Measurements from ENCODE around the gene CFAP300. TPM values are rescaled to one million over a fixed set of nuclear protein-coding genes. Genes with fewer than 3 reads are reported as not detected.

The CFAP300 gene
- total and polyA plus RNA-seq, 2 experiments from 2014 or later = 1.5 to 2.9 TPM

GRCh38 chr11:102012946-102013345 is 34.3 kb upstream of the CFAP300 start:
- Histone ChIP-seq H3K4me2 (no peak overlapping the region), H3K27ac (no peak overlapping the region), H4K20me1 (ENCODE audit: insufficient read depth, poor library complexity, severe bottlenecking) (no peaks in the 10 kb centered on the region), H2AFZ (no peak overlapping the region), H3K79me2 (no peaks in the 10 kb centered on the region), H3K36me3 (replicated peaks; ENCODE audit: insufficient read depth, low read depth) (no peaks in the 10 kb centered on the region), H3K27me3 (no peaks in the 10 kb centered on the region), H3K4me3 (no peak overlapping the region), H3K9me3 (ENCODE audit: low read depth) (no peaks in the 10 kb centered on the region), H3K4me1 (ENCODE audit: insufficient read depth) (peaks cover 14% of the 10 kb centered on the region), H3K9me2 (replicated peaks; ENCODE audit: insufficient read depth) (no peaks in the 10 kb centered on the region)
- peak; percentile 16 for DNase-seq (ENCODE audit: low spot score)
- WGBS (ENCODE audit: low lambda C conversion rate, missing lambda C conversion rate) = 24% methylated on average over 3 of the region's 3 CpGs
- TF ChIP-seq EZH2phosphoT487 (IDR thresholded peaks at IDR 0.05; ENCODE audit: low read depth, severe bottlenecking, unreplicated experiment) (no peak), CTCF (IDR thresholded peaks at IDR 0.05; ENCODE audit: poor library complexity) (no peak), EZH2 (IDR thresholded peaks at IDR 0.05; ENCODE audit: borderline replicate concordance) (no peak)

- DNase-seq (ENCODE audit: low spot score) = no peak
- Histone ChIP-seq H3K79me2 (no peaks in the 10 kb centered on the region), H3K9me2 (replicated peaks; ENCODE audit: insufficient read depth) (no peaks in the 10 kb centered on the region), H3K27me3 (no peaks in the 10 kb centered on the region), H4K20me1 (ENCODE audit: insufficient read depth, poor library complexity, severe bottlenecking) (no peaks in the 10 kb centered on the region), H3K4me2 (no peak overlapping the region), H3K4me3 (no peak overlapping the region), H2AFZ (no peak overlapping the region), H3K27ac (no peak overlapping the region), H3K9me3 (ENCODE audit: low read depth) (no peaks in the 10 kb centered on the region), H3K36me3 (replicated peaks; ENCODE audit: insufficient read depth, low read depth) (no peaks in the 10 kb centered on the region), H3K4me1 (ENCODE audit: insufficient read depth) (peaks cover 14% of the 10 kb centered on the region)
- 64% methylated on average over 5 of the region's 5 CpGs for WGBS (ENCODE audit: low lambda C conversion rate, missing lambda C conversion rate)
- TF ChIP-seq CTCF (IDR thresholded peaks at IDR 0.05; ENCODE audit: poor library complexity) = no peak
- TF ChIP-seq EZH2phosphoT487 (IDR thresholded peaks at IDR 0.05; ENCODE audit: low read depth, severe bottlenecking, unreplicated experiment) = no peak
- TF ChIP-seq EZH2 (IDR thresholded peaks at IDR 0.05; ENCODE audit: borderline replicate concordance) = no peak
Observed at GRCh38 chr11:102014756-102015155, 32.5 kb upstream of the CFAP300 start.

GRCh38 chr11:102017026-102017425 is 30.2 kb upstream of the CFAP300 start:
- Histone ChIP-seq H3K27ac (no peak overlapping the region), H3K79me2 (no peaks in the 10 kb centered on the region), H3K4me2 (no peak overlapping the region), H3K36me3 (replicated peaks; ENCODE audit: insufficient read depth, low read depth) (no peaks in the 10 kb centered on the region), H4K20me1 (ENCODE audit: insufficient read depth, poor library complexity, severe bottlenecking) (no peaks in the 10 kb centered on the region), H2AFZ (no peak overlapping the region), H3K9me2 (replicated peaks; ENCODE audit: insufficient read depth) (no peaks in the 10 kb centered on the region), H3K27me3 (no peaks in the 10 kb centered on the region), H3K9me3 (ENCODE audit: low read depth) (no peaks in the 10 kb centered on the region), H3K4me3 (no peak overlapping the region), H3K4me1 (ENCODE audit: insufficient read depth) (no peaks in the 10 kb centered on the region)
- TF ChIP-seq EZH2phosphoT487 (IDR thresholded peaks at IDR 0.05; ENCODE audit: low read depth, severe bottlenecking, unreplicated experiment) = no peak
- TF ChIP-seq EZH2 (IDR thresholded peaks at IDR 0.05; ENCODE audit: borderline replicate concordance) = no peak
- no peak for TF ChIP-seq CTCF (IDR thresholded peaks at IDR 0.05; ENCODE audit: poor library complexity)
- WGBS (ENCODE audit: low lambda C conversion rate, missing lambda C conversion rate) = 78% methylated on average over 3 of the region's 3 CpGs
- no peak for DNase-seq (ENCODE audit: low spot score)

GRCh38 chr11:102026217-102026616 is 21.0 kb upstream of the CFAP300 start:
- Histone ChIP-seq H3K4me3 (no peak overlapping the region), H3K27ac (peak overlapping the region; percentile 50), H3K27me3 (no peaks in the 10 kb centered on the region), H3K36me3 (replicated peaks; ENCODE audit: insufficient read depth, low read depth) (no peaks in the 10 kb centered on the region), H4K20me1 (ENCODE audit: insufficient read depth, poor library complexity, severe bottlenecking) (no peaks in the 10 kb centered on the region), H3K9me3 (ENCODE audit: low read depth) (no peaks in the 10 kb centered on the region), H2AFZ (peak overlapping the region; percentile 0), H3K9me2 (replicated peaks; ENCODE audit: insufficient read depth) (no peaks in the 10 kb centered on the region), H3K4me2 (peak overlapping the region; percentile 60), H3K4me1 (ENCODE audit: insufficient read depth) (peaks cover 20% of the 10 kb centered on the region), H3K79me2 (no peaks in the 10 kb centered on the region)
- 34% methylated on average over 4 of the region's 4 CpGs for WGBS (ENCODE audit: low lambda C conversion rate, missing lambda C conversion rate)
- TF ChIP-seq CTCF (IDR thresholded peaks at IDR 0.05; ENCODE audit: poor library complexity) = no peak
- DNase-seq (ENCODE audit: low spot score) = peak; percentile 15

Measured in hepatocyte (in vitro differentiated cells).